Measurements from ENCODE around the gene SDHAF2. TPM values are rescaled to one million over a fixed set of nuclear protein-coding genes. Genes with fewer than 3 reads are reported as not detected.

Gene SDHAF2
- total RNA-seq, 1 experiment from 2014 or later, result 48.6 TPM

DNA sequence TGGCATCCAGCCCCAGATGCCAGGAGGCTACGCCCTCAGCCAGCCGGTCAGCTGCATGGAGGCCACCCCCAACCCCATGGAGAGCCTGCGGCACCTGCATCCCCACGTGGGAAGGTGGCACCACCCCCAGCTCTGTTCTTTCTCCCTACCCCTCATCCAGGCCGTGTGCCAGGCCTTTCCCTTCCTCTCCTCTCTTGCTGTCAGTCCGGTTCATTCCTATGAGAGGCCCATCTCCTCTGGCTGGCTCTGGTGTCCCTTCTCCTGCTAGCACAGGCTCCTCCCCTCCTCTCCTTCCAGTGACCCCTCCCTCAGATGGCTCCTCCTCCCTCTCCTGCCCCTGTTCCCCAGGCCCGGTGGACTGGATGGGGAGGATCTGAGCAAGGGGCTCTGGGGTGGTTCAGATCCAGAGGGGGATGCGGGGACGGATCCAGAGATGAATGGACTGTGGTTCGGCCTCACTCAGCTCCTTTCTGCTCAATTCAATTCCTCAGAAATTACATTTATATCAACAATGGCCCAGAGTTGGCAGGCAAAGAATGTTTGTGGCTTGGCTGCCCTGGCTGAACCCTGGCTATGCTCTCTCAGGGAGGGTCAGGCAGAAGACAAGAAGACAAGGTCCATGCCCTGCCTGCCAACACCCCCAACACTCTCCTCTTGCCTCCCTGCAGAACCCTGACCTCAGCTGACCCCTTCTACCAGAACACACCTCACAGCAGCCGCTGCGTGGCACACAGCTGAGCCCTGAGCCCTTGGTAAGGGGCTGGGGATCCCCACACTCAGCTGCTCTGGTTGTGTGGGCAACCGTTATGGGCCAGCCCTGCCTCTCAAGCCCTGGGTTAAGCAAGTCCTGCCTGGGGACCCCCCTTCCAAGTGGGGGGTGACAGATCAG lies 60.2 kb downstream of the SDHAF2 start:
- DNase-seq, result peak; percentile 93

DNA sequence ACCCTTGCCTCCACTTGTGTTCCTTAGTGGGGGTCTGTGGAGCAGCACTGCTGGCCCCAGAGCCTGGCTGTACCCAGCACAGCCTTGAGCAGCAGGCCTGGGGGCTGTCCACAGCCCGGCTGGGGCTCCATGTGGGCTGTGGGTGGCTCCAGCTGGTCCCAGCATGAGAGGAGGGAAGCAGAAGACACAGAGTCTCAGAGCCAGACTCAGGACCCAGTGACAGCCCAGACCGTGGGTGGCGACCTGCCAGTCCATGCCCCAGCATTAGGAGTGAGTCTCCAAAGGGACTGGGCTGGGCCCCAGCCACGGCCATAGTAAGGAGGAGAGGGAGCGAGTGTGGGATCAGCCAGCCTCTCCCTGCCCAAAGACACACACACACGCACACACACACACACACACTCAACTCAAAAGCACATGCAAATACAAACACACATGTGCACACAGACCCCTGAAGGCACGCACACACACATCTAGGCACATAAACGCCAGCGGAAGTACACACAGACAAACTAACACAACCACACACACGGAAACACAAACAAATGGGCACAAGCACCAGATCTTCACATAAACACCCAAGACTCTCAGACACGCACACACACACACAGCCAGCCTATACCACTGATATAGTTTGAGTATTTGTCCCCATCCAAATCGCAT lies 61.9 kb downstream of the SDHAF2 start:
- H3K36me3 ChIP-seq (replicated peaks; ENCODE audit: control insufficient read depth, insufficient read depth, low read length), result no peaks in the 10 kb centered on the region; the same call in 1 of the 2 replicates
- no peak overlapping the region for H3K4me3 ChIP-seq (ENCODE audit: insufficient read depth, low read depth, low read length)
- H3K27me3 ChIP-seq (ENCODE audit: control insufficient read depth, insufficient read depth, low read length), result peaks cover 2% of the 10 kb centered on the region; the same call in 1 of the 2 replicates

More for the DNA sequence above, 60.2 kb downstream of the SDHAF2 start:
- H3K4me3 ChIP-seq (ENCODE audit: insufficient read depth, low read depth, low read length), result no peak overlapping the region
- H3K27me3 ChIP-seq (ENCODE audit: control insufficient read depth, insufficient read depth, low read length), result peaks cover 4% of the 10 kb centered on the region
- no peaks in the 10 kb centered on the region; the same call in 1 of the 2 replicates for H3K36me3 ChIP-seq (replicated peaks; ENCODE audit: control insufficient read depth, insufficient read depth, low read length)

DNA sequence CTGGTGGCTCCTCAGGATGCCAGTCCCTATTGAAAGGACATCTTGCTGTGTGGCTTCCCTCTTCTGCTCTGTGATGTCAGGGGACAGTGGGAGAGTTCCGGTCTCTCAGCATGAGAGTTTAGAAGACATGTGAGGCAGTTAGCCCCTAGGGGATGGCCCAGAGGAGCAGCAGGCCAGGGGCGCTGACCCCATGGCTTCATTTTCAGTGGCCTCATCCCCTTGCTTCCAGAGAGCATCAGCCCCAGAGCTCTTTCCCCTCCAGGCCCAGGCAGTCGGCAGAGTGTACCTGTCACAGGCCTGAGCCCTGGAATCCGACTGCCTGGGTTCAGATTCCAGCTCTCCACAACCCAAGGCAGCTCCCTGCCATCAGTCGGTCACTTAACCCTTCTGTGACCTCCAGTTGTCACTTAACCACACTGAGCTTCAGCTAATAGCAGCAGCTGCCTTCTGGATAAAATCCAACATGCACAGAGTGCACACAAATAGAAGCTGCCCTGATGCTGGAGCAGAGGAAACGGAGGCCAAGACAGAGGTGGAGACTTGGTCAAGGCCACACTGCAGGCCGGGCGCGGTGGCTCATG lies 64.5 kb downstream of the SDHAF2 start:
- no peak for DNase-seq
- no peaks in the 10 kb centered on the region for H3K36me3 ChIP-seq (replicated peaks; ENCODE audit: control insufficient read depth, insufficient read depth, low read length)
- no peaks in the 10 kb centered on the region for H3K27me3 ChIP-seq (ENCODE audit: control insufficient read depth, insufficient read depth, low read length)
- H3K4me3 ChIP-seq (ENCODE audit: insufficient read depth, low read depth, low read length), result no peak overlapping the region

More for the DNA sequence above, 61.9 kb downstream of the SDHAF2 start:
- peak; percentile 56 for DNase-seq

DNA sequence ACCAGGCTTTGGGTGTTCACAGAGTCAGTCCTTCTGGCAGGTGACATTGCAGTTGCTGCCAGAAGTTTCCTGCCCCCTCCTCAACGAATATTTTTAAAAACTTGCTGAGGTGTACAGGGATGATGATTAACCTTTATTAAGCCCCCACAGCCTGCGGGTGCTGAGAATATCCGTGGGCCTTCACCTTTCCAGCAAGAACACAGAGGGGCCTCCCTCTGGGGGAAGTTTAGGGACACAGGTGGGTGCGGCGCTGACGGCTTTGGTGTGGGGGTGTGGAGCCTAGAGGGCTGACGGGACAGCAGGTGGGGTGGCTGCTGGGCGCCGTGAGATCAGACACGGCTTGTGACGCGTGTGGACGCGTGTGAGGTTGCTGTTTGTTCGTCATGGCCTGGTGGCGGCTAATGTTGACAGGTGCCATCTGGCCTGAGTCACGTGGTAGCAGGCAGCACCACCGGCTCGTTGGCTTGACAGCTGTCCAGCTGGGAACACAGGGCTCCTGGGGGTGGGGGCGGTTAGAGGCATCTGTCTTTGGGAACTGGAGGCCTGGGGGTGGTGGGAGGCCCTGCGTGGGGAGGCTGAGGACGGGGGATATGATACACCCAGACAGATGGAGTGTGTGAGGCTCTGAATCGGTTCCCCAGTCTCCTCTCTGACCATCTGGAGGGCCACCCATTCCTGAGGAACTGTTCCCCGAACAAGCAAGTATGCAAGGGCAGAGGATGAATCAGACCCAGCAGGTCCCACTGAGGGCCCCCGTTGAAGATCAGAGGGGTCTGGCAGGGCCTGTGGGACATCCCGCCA lies 66.1 kb downstream of the SDHAF2 start:
- H3K4me3 ChIP-seq (ENCODE audit: insufficient read depth, low read depth, low read length), result no peak overlapping the region
- no peaks in the 10 kb centered on the region for H3K27me3 ChIP-seq (ENCODE audit: control insufficient read depth, insufficient read depth, low read length)
- DNase-seq, result peak; percentile 54
- no peaks in the 10 kb centered on the region for H3K36me3 ChIP-seq (replicated peaks; ENCODE audit: control insufficient read depth, insufficient read depth, low read length)

Other genes with a start within 250 kb of the SDHAF2 start
- gene PGA3, start 226.6 kb upstream of the SDHAF2 start, total RNA-seq (2014; rRNA removed; shearing (Covaris generic)), result not detected in 2 replicates
- 0.22 and 1.3 TPM in 2 replicates for gene PGA4, start 207.8 kb upstream of the SDHAF2 start, total RNA-seq (2014; rRNA removed; shearing (Covaris generic))
- gene PGA5, start 188.9 kb upstream of the SDHAF2 start, total RNA-seq (2014; rRNA removed; shearing (Covaris generic)), result 0.69 and 1.5 TPM in 2 replicates
- gene VWCE, start 134.8 kb upstream of the SDHAF2 start, total RNA-seq (2014; rRNA removed; shearing (Covaris generic)), result 0.85 and 1.1 TPM in 2 replicates
- gene DDB1, start 97.0 kb upstream of the SDHAF2 start, total RNA-seq (2014; rRNA removed; shearing (Covaris generic)), result 256 and 260 TPM in 2 replicates
- 84.5 and 102 TPM in 2 replicates for gene TKFC, start 96.9 kb upstream of the SDHAF2 start, total RNA-seq (2014; rRNA removed; shearing (Covaris generic))
- gene CYB561A3, start 68.2 kb upstream of the SDHAF2 start, total RNA-seq (2014; rRNA removed; shearing (Covaris generic)), result 12.3 and 16.2 TPM in 2 replicates
- gene TMEM138, start 67.8 kb upstream of the SDHAF2 start, total RNA-seq (2014; rRNA removed; shearing (Covaris generic)), result 23.9 and 33.9 TPM in 2 replicates
- 22.7 and 28.2 TPM in 2 replicates for gene TMEM216, start 37.5 kb upstream of the SDHAF2 start, total RNA-seq (2014; rRNA removed; shearing (Covaris generic))
- 40.2 and 42.6 TPM in 2 replicates for gene CPSF7, start 149 bp upstream of the SDHAF2 start, total RNA-seq (2014; rRNA removed; shearing (Covaris generic))
- gene LRRC10B, start 78.6 kb downstream of the SDHAF2 start, total RNA-seq (2014; rRNA removed; shearing (Covaris generic)), result 2.5 and 2.6 TPM in 2 replicates
- gene SYT7, start 151.0 kb downstream of the SDHAF2 start, total RNA-seq (2014; rRNA removed; shearing (Covaris generic)), result 3.6 and 4.8 TPM in 2 replicates